ENCODE measurements around the gene DIAPH2. TPM values are rescaled to one million over a fixed set of nuclear protein-coding genes. Genes with fewer than 3 reads are reported as not detected.

The DIAPH2 gene
- total and polyA plus RNA-seq, 2 of the 13 experiments (the other 11 are each of a cell fraction or from before 2014, with no cell fraction given) = 2.1 to 8.5 TPM

DNA sequence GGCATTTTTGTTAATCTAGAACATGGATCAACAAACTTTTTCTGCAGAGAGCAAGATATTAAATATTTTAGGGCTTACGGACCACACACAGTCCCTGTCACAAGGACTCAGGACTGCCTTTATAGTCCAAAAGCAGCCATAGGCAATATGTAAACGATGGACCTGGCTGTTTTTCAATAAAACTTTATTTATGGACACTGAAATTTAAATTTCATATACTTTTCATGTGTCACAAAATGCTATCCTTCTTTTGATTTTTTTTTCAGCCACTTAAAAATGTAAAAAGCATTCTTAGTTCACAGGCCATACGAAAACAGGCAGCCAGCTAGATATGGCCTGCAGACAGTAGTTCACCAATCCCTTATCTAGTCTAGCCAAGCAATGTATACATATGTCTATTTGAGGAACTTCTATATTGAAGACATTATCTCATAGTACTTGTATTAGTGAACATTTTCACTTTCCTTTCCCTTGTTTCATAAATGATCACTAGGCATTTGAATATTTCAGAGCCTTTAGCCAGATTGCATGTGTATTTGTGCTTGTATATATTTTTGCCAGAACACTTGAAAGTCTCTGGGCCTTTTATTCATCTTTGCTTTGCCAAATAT lies 549.9 kb downstream of the DIAPH2 start:
- in situ Hi-C loops (cut with HindIII; ENCODE audit: extremely low pct_ligation_motif_present, low pct_unique_long_range_greater_than_20kb) (no loop called here), intact Hi-C loops (cut with micrococcal nuclease; ENCODE audit: unreplicated experiment) (no loop called here)
- ATAC-seq (no peak), DNase-seq (ENCODE audit: low spot score) (no peak), FAIRE-seq (no peak)
- no peaks in the 10 kb centered on the region for H3K4me1 ChIP-seq (ENCODE audit: insufficient read depth, low read length)
- ChIA-PET CTCF (ENCODE audit: low intra/inter-chr PET ratio, low total read pairs) (no interaction called here), POLR2A (no interaction called here)
- no peaks in the 10 kb centered on the region for H3K27me3 ChIP-seq (ENCODE audit: control insufficient read depth in 1 of 2, insufficient read depth in 2 of 2, low read length in 2 of 2)
- TF ChIP-seq ZNF816 (CRISPR knock-in tag; IDR thresholded peaks at IDR 0.05; ENCODE audit: borderline replicate concordance) (no peak), CREB1 (IDR thresholded peaks at IDR 0.05) (no peak), CREB1 (CRISPR knock-in tag; IDR thresholded peaks at IDR 0.05) (no peak), ZSCAN20 (CRISPR knock-in tag; IDR thresholded peaks at IDR 0.05; ENCODE audit: borderline replicate concordance) (no peak), GTF2F1 (IDR thresholded peaks at IDR 0.05; ENCODE audit: low read length) (no peak)
- TF ChIP-seq, protein P1, sequence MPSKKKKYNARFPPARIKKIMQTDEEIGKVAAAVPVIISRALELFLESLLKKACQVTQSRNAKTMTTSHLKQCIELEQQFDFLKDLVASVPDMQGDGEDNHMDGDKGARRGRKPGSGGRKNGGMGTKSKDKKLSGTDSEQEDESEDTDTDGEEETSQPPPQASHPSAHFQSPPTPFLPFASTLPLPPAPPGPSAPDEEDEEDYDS (CRISPR knock-in tag; IDR thresholded peaks at IDR 0.05) = no peak
- TF ChIP-seq, protein P2, sequence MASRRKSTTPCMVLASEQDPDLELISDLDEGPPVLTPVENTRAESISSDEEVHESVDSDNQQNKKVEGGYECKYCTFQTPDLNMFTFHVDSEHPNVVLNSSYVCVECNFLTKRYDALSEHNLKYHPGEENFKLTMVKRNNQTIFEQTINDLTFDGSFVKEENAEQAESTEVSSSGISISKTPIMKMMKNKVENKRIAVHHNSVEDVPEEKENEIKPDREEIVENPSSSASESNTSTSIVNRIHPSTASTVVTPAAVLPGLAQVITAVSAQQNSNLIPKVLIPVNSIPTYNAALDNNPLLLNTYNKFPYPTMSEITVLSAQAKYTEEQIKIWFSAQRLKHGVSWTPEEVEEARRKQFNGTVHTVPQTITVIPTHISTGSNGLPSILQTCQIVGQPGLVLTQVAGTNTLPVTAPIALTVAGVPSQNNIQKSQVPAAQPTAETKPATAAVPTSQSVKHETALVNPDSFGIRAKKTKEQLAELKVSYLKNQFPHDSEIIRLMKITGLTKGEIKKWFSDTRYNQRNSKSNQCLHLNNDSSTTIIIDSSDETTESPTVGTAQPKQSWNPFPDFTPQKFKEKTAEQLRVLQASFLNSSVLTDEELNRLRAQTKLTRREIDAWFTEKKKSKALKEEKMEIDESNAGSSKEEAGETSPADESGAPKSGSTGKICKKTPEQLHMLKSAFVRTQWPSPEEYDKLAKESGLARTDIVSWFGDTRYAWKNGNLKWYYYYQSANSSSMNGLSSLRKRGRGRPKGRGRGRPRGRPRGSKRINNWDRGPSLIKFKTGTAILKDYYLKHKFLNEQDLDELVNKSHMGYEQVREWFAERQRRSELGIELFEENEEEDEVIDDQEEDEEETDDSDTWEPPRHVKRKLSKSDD (CRISPR knock-in tag; IDR thresholded peaks at IDR 0.05; ENCODE audit: low read depth) = no peak
- TF ChIP-seq, protein P3, sequence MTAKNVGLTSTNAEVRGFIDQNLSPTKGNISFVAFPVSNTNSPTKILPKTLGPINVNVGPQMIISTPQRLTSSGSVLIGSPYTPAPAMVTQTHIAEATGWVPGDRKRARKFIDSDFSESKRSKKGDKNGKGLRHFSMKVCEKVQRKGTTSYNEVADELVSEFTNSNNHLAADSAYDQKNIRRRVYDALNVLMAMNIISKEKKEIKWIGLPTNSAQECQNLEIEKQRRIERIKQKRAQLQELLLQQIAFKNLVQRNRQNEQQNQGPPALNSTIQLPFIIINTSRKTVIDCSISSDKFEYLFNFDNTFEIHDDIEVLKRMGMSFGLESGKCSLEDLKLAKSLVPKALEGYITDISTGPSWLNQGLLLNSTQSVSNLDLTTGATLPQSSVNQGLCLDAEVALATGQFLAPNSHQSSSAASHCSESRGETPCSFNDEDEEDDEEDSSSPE (CRISPR knock-in tag; IDR thresholded peaks at IDR 0.05) = no peak
- H4K20me1 ChIP-seq (ENCODE audit: insufficient read depth, low read length) = no peaks in the 10 kb centered on the region
- no peak overlapping the region for H3K9ac ChIP-seq (ENCODE audit: insufficient read depth, low read depth, low read length)
- no peaks in the 10 kb centered on the region for H3K36me3 ChIP-seq (replicated peaks in 1 of 2; ENCODE audit: control insufficient read depth in 1 of 2, insufficient read depth in 2 of 2, low read length in 2 of 2)
- no peak overlapping the region for H3K27ac ChIP-seq (ENCODE audit: extremely low read length, insufficient read depth, low read length)
- H3K9me3 ChIP-seq (ENCODE audit: low read length) = no peaks in the 10 kb centered on the region
- H3K4me3 ChIP-seq (replicated peaks in 1 of 3; ENCODE audit: insufficient read depth in 1 of 3, low read depth in 2 of 3, low read length in 3 of 3) = no peak overlapping the region
- BruUV-seq (replicated peaks) = no TSS peak
- H2AFZ ChIP-seq (ENCODE audit: low read length) = no peak overlapping the region
- WGBS (ENCODE audit: low lambda C conversion rate) = 96% methylated on average over 3 of the region's 3 CpGs
- no peaks in the 10 kb centered on the region for H3K79me2 ChIP-seq (ENCODE audit: insufficient read depth, low read length)
- H3K4me2 ChIP-seq (ENCODE audit: low read depth, low read length) = no peak overlapping the region

All from HepG2 (cell line).